HG02623 (cell line): ENCODE measurements around the gene SPSB3.

Experiments used
- ATAC-seq: cut with Tn5 transposase; IDR thresholded peaks from one replicate; pipeline ENCODE4 v1.9.1; 2021; ENCODE audit warnings: moderate library complexity; ENCODE audit not compliant: unreplicated experiment

Gene SPSB3

DNA sequence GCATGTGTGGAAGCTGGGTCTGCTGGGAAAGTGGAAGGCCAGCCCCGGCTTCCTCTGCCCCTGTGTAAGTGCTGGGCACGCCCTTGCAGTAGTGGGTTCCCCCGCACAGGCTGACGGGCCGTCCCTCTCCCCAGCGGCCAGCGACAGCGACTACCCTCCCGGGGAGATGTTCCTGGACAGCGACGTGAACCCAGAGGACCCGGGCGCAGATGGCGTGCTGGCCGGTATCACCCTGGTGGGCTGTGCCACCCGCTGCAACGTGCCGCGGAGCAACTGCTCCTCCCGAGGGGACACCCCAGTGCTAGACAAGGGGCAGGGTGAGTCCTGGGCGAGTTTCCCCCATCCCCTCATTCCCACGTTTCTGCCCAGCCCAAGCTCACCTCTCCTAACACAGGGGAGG lies 16.5 kb downstream of the SPSB3 start:
- no peak for ATAC-seq

DNA sequence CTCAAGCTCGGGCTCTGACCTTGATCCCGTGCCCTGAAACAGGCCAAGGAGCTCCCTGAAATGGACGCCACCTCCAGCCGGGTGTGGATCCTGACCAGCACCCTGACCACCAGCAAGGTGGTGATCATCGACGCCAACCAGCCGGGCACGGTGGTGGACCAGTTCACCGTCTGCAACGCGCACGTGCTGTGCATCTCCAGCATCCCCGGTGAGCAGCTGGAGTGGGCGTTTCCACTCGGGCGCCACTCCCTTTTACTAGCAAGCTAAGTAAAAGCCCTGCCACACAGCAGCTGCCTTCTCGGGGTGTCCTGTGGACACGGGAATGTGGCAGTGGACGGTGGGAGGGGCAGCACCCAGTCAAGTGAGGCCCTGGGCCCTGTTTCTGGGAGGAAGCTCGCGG lies 17.4 kb downstream of the SPSB3 start:
- ATAC-seq: no peak

GRCh38 chr16:1763521-1764511 lies 18.6 kb downstream of the SPSB3 start:
- no peak for ATAC-seq

DNA sequence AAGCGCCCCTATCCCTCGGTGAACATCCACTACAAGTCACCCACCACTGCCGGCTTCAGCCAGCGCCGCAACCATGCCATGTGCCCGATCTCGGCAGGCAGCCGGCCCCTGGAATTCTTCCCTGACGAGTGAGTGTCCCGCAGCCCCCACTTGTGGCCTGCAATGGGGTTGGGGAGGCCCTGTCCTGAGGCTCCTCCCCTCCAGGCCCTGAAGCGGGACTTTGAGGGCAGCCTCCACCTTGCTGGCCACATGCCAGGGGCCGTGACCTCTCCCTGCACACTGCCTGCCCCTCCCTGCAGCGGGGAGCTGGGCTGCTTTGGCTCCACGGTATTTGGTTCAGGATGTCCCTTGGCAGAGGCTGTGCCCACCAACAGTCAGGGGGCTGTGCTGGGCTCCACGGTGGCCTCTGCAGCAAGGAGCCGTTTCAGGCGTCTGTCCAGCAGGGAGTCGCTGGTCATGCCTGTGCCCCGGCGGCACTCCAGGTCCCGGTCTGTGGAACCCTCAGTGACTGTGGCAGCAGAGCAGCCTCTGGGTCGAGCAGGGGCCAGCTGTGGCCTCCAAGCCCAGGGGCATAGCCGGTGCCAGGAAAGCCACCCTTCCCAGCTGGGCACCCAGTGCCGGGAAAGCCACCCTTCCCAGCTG lies 19.4 kb downstream of the SPSB3 start:
- no peak for ATAC-seq

- no peak for ATAC-seq
These were observed 20.0 kb downstream of the SPSB3 start for GRCh38 chr16:1762196-1762878.

- ATAC-seq: no peak
These were observed 20.6 kb downstream of the SPSB3 start for GRCh38 chr16:1761751-1762150.

DNA sequence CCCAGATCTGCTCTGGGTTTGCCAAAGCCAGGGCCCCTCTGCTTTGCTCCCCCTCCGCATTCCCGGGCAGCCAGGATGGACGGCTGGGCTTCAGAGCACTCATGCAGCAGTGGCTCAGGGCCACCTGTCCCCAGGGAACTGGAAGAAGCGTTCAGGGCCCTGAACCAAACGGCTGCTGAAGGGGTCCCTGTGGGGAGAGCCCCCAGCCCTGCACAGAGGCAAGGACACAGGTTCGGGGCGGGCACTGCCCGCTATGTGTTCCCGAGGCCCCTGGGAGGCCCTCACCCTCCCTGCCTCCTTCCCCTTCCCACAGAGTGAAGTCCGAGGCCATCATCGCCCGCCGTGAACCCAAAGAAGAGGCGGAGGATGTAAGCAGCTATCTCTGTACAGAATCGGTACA lies 21.5 kb downstream of the SPSB3 start:
- ATAC-seq: no peak

DNA sequence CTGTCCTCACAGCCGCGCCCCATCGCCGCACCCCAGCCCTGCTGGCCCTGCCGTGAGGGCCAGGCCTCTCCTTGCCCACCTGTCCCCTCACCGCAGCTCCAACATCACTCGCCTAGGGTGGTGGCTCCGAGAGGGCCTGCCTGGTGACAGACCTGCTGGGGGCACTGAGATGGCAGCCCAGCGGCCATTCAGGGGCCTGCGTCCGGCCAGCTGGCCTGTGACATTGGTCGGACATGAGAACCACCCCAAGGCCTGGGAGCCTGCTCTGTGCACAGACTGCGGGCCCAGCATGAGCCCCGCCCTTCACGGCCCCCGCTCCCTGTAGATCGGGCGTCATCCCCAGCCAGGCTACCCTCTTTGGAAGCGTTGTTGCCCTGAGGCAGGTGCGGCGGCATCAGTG lies 22.9 kb downstream of the SPSB3 start:
- ATAC-seq: no peak

DNA sequence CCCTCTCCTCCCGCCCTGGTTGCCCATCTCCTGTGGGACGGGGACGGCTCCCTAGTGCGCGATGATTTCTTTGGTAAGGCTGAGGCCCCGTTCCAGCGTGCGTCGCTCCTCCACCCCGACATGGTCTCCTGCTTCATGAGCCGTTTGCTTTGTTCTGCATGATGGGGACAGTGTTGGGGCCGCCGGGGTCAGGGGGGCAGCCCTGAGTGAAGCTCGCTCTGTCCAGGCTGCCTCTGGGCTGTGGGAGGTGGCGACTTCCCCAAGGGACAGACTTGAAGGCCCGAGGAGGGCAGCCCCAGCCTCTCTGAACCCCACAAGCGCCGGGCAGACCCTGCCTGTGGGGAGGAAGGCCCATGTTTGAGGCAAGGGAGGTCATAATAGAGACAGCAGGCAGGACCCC lies 23.4 kb downstream of the SPSB3 start:
- no peak for ATAC-seq

DNA sequence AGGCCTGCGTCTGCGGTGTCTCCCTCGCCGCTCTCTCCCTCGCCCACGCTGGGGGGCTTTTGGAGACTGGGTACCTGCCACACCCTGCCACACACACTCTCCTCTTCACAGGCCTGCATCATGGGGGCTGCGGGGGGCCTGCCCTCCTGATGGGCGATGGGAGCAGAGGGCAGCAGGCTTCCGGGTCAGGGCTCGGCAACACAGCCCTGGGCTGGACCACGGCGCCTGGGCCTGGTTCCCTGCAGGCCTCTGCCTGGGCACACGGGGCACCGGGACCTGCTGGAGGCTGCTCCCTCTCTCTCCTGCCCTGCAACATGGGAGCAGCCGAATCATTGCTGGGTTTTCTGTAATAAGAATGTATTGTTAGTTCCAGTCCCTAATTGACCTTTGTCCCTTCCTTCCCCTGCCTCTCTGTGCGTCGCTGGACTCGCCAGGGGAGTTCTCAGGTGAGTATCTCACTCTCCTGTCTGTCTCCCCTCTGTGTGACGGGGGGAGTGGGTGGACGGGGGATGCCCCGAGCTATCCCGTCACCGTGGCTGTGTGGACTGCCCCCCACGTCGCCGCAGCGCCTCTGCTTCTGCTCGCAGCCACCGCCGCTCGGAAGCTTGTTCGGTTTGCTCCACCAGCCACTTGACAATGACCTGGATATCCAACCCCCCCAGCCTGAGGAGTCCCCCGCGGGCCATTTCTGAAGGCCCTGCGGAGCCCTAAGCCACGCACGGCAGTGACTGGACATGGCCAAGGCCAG lies 24.5 kb downstream of the SPSB3 start:
- no peak for ATAC-seq

DNA sequence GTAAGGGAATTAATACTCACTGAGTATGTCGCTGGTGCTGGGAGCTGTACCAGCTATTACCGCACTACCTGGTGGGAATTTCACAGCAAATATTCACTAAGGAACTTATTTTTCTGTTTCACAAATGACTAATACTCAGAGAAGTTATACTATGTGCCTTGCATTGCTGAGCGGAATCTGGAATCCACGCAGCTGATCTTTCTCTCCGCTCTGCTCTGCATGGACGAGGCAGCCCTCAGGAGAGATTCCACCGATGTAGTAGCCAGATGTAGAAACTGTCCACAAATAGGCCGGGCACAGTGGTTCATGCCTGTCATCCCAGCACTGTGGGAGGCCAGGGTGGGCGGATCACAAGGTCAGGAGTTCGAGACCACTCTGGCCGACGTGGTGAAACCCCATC lies 28.2 kb downstream of the SPSB3 start:
- no peak for ATAC-seq

DNA sequence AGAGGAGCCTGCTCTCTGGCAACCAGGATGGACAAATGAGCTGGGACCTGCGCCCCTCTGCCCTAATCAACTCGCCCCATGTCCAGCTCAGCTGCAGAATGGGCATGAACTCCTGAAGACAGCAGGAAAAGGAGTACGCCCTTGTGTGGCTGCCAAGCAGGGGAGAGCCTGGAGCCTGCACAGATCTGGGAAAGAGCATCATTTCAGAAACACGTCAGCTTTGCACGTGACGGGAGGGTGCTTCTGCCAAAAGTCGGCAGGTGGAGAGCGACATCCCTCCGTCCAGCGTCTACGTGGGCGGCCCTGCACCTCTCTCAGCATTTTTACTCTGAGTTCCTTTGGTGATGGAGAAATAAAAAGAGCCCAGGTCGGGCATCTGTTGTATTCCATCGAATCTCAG lies 29.5 kb downstream of the SPSB3 start:
- ATAC-seq: no peak

- ATAC-seq: no peak
These were observed 30.4 kb downstream of the SPSB3 start for GRCh38 chr16:1751946-1752345.

- ATAC-seq: no peak
These were observed 32.9 kb downstream of the SPSB3 start for GRCh38 chr16:1749152-1750117.

DNA sequence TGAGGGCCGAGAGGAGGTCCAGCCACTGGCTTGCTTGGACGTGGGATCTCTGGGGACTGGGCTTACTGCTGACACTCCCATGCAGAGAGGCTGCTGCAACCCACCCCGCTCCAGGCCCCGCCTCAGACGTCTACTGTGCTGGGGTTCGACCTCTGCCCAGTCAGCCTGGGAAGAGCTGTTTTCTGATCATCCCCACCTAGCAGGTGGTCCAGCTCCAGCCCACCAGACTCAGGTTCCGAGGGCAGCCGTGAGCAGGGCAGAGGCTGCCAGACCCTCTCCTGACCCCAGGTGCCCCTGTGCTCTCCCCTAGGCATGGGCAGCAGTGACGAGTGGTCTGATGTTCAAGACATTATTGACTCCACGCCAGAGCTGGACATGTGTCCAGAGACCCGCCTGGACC lies 34.4 kb downstream of the SPSB3 start:
- no peak for ATAC-seq

DNA sequence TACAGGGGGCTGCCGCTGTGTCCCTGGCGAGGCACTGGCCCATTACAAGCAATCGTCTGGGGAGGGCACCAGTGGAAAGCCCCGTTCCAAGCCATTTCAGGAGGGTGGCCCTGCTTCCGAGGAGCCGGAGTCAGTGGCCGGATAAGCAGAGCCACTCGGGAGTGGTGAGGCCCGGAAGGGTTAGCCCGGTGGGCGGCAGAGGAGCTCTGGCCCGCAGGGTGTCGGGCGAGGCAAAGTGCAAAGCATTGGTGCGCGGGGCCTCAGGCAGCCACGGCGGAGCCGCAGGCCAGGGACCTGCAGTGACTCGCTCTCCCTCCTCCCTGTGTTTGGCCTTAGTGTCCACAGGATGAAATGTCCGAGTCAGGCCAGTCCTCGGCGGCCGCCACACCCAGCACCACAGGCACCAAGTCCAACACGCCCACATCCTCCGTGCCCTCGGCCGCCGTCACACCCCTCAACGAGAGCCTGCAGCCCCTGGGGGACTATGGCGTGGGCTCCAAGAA lies 35.6 kb downstream of the SPSB3 start:
- no peak for ATAC-seq

DNA sequence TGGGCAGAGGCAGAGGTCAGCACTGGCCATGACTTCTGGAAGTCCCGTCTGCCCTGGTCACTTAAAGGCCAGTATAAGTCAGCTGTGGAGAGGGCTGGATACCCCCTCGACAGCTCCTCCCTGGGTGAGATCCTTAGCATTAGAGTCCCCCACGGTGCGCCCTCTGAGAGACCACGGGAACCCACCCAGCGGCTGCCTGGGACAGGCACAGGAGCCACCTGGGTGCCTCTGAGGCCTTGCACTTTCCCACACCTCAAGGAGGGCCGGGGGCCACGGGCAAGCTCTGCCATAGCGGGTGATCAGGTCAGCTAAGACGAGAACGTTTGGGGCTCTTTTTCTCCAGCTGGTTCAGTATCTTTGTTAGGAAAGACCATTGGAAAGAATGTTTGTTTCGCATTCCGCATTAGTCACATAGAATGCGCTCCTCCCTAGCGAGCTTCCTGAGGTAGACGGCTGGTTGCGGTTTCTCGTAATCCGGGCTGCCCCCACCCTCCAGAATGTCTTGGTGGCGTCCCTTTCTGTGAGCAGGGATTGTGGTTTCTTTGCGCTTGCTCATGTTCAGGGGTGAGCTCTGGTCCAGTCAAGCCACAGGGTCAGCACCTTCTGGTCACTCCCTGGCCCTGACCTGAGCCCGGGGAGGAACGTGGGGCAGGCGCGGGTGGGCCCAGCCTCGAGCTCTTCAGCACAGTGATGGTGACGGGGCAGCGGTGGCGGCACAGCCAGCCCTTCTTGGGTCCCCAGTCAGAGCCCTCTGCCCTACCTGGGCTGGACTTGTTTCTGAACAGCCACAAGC lies 36.3 kb downstream of the SPSB3 start:
- ATAC-seq: no peak

- no peak for ATAC-seq
These were observed 37.0 kb downstream of the SPSB3 start for GRCh38 chr16:1745181-1745899.
